Measurements from ENCODE around the gene DTX1. TPM values are rescaled to one million over a fixed set of nuclear protein-coding genes. Genes with fewer than 3 reads are reported as not detected.

Gene DTX1
- total RNA-seq, 1 experiment from 2014 or later = not detected

- no peak for DNase-seq
- intact Hi-C loops (cut with micrococcal nuclease) = no loop called here
- no peaks in the 10 kb centered on the region for H3K36me3 ChIP-seq (ENCODE audit: low read depth, low read length)
- H3K9ac ChIP-seq (ENCODE audit: low read length) = no peak overlapping the region
- no peaks in the 10 kb centered on the region for H3K79me2 ChIP-seq (ENCODE audit: low read length)
- H3K27ac ChIP-seq (ENCODE audit: low read length) = no peak overlapping the region
- no peak for TF ChIP-seq EZH2 (IDR thresholded peaks at IDR 0.05; ENCODE audit: low read length, unreplicated experiment)
- TF ChIP-seq CTCF (conservative IDR thresholded peaks at IDR 0.05; ENCODE audit: low read depth, low read length) = no peak
- TF ChIP-seq EZH2phosphoT487 (IDR thresholded peaks at IDR 0.05; ENCODE audit: borderline replicate concordance, low read length) = no peak
- POLR2A ChIA-PET (ENCODE audit: unreplicated experiment) = no interaction called here
- H3K9me3 ChIP-seq (ENCODE audit: low read length) = 0 out of 2 replicates have a peak, but pooled peaks cover 5% of the 10 kb centered on the region
- CTCF ChIA-PET = no interaction called here
- H4K20me1 ChIP-seq (ENCODE audit: low read length) = no peaks in the 10 kb centered on the region
- ATAC-seq = no peak
- no peak overlapping the region for H3K4me2 ChIP-seq (ENCODE audit: low read length)
- no peak overlapping the region for H3K4me3 ChIP-seq (ENCODE audit: low read length)
- no peaks in the 10 kb centered on the region for H3K9me2 ChIP-seq (replicated peaks; ENCODE audit: low read length)
- no TSS peak for BruUV-seq (replicated peaks)
- H3F3A ChIP-seq (ENCODE audit: low read length, unreplicated experiment) = no peaks in the 10 kb centered on the region
- H3K27me3 ChIP-seq (ENCODE audit: low read length) = peaks cover 6% of the 10 kb centered on the region; the same call in 1 of the 2 replicates
- H3K4me1 ChIP-seq (ENCODE audit: insufficient read depth, low read length) = no peaks in the 10 kb centered on the region
- no peak overlapping the region for H2AFZ ChIP-seq (ENCODE audit: low read length)
These were observed 71.3 kb downstream of the DTX1 start for GRCh38 chr12:113127791-113128199.

- H3K9ac ChIP-seq (ENCODE audit: low read length) = no peak overlapping the region
- ATAC-seq = no peak
- no peaks in the 10 kb centered on the region for H3K9me3 ChIP-seq (ENCODE audit: low read length)
- DNase-seq = no peak
- no peak overlapping the region for H3K4me2 ChIP-seq (ENCODE audit: low read length)
- ChIA-PET CTCF (no interaction called here), POLR2A (ENCODE audit: unreplicated experiment) (no interaction called here)
- intact Hi-C loops (cut with micrococcal nuclease) = no loop called here
- H4K20me1 ChIP-seq (ENCODE audit: low read length) = no peaks in the 10 kb centered on the region
- H3K4me3 ChIP-seq (ENCODE audit: low read length) = no peak overlapping the region
- no TSS peak for BruUV-seq (replicated peaks)
- no peaks in the 10 kb centered on the region for H3F3A ChIP-seq (ENCODE audit: low read length, unreplicated experiment)
- no peaks in the 10 kb centered on the region for H3K36me3 ChIP-seq (ENCODE audit: low read depth, low read length)
- no peaks in the 10 kb centered on the region for H3K27me3 ChIP-seq (ENCODE audit: low read length)
- H3K9me2 ChIP-seq (replicated peaks; ENCODE audit: low read length) = no peaks in the 10 kb centered on the region
- no peak overlapping the region for H3K27ac ChIP-seq (ENCODE audit: low read length)
- no peaks in the 10 kb centered on the region for H3K4me1 ChIP-seq (ENCODE audit: insufficient read depth, low read length)
- H2AFZ ChIP-seq (ENCODE audit: low read length) = no peak overlapping the region
- H3K79me2 ChIP-seq (ENCODE audit: low read length) = no peaks in the 10 kb centered on the region
- no peak for TF ChIP-seq EZH2 (IDR thresholded peaks at IDR 0.05; ENCODE audit: low read length, unreplicated experiment)
- TF ChIP-seq EZH2phosphoT487 (IDR thresholded peaks at IDR 0.05; ENCODE audit: borderline replicate concordance, low read length) = no peak
These were observed 72.5 kb downstream of the DTX1 start for GRCh38 chr12:113128802-113129663.

GRCh38 chr12:113129664-113130456 is 73.3 kb downstream of the DTX1 start:
- H3K9me2 ChIP-seq (replicated peaks; ENCODE audit: low read length) = no peaks in the 10 kb centered on the region
- POLR2A ChIA-PET (ENCODE audit: unreplicated experiment) = no interaction called here
- no peaks in the 10 kb centered on the region for H3F3A ChIP-seq (ENCODE audit: low read length, unreplicated experiment)
- H3K4me2 ChIP-seq (ENCODE audit: low read length) = no peak overlapping the region
- H3K79me2 ChIP-seq (ENCODE audit: low read length) = no peaks in the 10 kb centered on the region
- BruUV-seq (replicated peaks) = no TSS peak
- no peak overlapping the region for H3K9ac ChIP-seq (ENCODE audit: low read length)
- no peak for ATAC-seq
- intact Hi-C loops (cut with micrococcal nuclease) = no loop called here
- DNase-seq = no peak
- no peaks in the 10 kb centered on the region for H3K4me1 ChIP-seq (ENCODE audit: insufficient read depth, low read length)
- H4K20me1 ChIP-seq (ENCODE audit: low read length) = no peaks in the 10 kb centered on the region
- H3K4me3 ChIP-seq (ENCODE audit: low read length) = no peak overlapping the region
- H3K9me3 ChIP-seq (ENCODE audit: low read length) = no peaks in the 10 kb centered on the region
- H3K36me3 ChIP-seq (ENCODE audit: low read depth, low read length) = no peaks in the 10 kb centered on the region
- CTCF ChIA-PET = no interaction called here
- no peak for TF ChIP-seq EZH2phosphoT487 (IDR thresholded peaks at IDR 0.05; ENCODE audit: borderline replicate concordance, low read length)
- TF ChIP-seq CTCF (conservative IDR thresholded peaks at IDR 0.05; ENCODE audit: low read depth, low read length) = no peak
- no peak overlapping the region for H2AFZ ChIP-seq (ENCODE audit: low read length)
- H3K27me3 ChIP-seq (ENCODE audit: low read length) = no peaks in the 10 kb centered on the region
- H3K27ac ChIP-seq (ENCODE audit: low read length) = no peak overlapping the region

All from PC-3 (cell line).